H9 (cell line): Measurements from ENCODE around the gene ADAM19. TPM values are rescaled to one million over a fixed set of nuclear protein-coding genes. Genes with fewer than 3 reads are reported as not detected.

Experiments used
- DNase-seq: peaks from one replicate; pipeline ENCODE4 v3.0.0-alpha.2; 2017
- H2AFZ ChIP-seq: one replicate; pipeline ENCODE4 v1.6.1; 2013; ENCODE audit warnings: mild to moderate bottlenecking, low read length, control low read depth, moderate library complexity
- H2AK5ac ChIP-seq: 2 replicates; pipeline ENCODE4 v1.6.1; 2013; ENCODE audit warnings: low read length, control low read depth, mixed read lengths; ENCODE audit not compliant: insufficient read length
- H2BK120ac ChIP-seq: one replicate; pipeline ENCODE4 v1.6.1; 2013; ENCODE audit warnings: low read depth, mild to moderate bottlenecking, low read length, control low read depth, inconsistent platforms; ENCODE audit not compliant: poor library complexity, severe bottlenecking
- H2BK12ac ChIP-seq: 2 replicates; pipeline ENCODE4 v1.6.1; 2013; ENCODE audit warnings: low read length, control low read depth, mixed read lengths, low read depth; ENCODE audit not compliant: insufficient read length
- H2BK15ac ChIP-seq: 2 replicates; pipeline ENCODE4 v1.6.1; 2013; ENCODE audit warnings: low read depth, low read length, control low read depth
- H2BK20ac ChIP-seq: one replicate; pipeline ENCODE4 v1.6.1; 2013; ENCODE audit warnings: low read depth, mild to moderate bottlenecking, low read length, control low read depth, inconsistent platforms; ENCODE audit not compliant: poor library complexity, severe bottlenecking
- H2BK5ac ChIP-seq: 2 replicates; pipeline ENCODE4 v1.6.1; 2013; ENCODE audit warnings: low read length, control low read depth, mixed read lengths; ENCODE audit not compliant: insufficient read length
- H3K14ac ChIP-seq: 2 replicates; pipeline ENCODE4 v1.6.1; 2013; ENCODE audit warnings: low read length, control low read depth; ENCODE audit not compliant: insufficient read depth
- H3K18ac ChIP-seq: 2 replicates; pipeline ENCODE4 v1.6.1; 2013; ENCODE audit warnings: low read depth, mild to moderate bottlenecking, mixed read lengths, low read length, control low read depth; ENCODE audit not compliant: insufficient read length
- H3K23ac ChIP-seq: 2 replicates; pipeline ENCODE4 v1.6.1; 2013; ENCODE audit warnings: low read length, control low read depth, mixed read lengths, low read depth; ENCODE audit not compliant: insufficient read length
- H3K23me2 ChIP-seq: 2 replicates; pipeline ENCODE4 v1.6.1; 2013; ENCODE audit warnings: low read depth, mild to moderate bottlenecking, mixed read lengths, low read length, control low read depth; ENCODE audit not compliant: insufficient read length, poor library complexity, severe bottlenecking
- H3K27ac ChIP-seq: 2 replicates; pipeline ENCODE4 v1.5.1; 2013; ENCODE audit warnings: low read length, control low read depth, mixed read lengths, low read depth; ENCODE audit not compliant: insufficient read length
- H3K27me3 ChIP-seq: 2 replicates; pipeline ENCODE4 v1.6.1; 2013; ENCODE audit warnings: low read length, control low read depth, inconsistent platforms; ENCODE audit not compliant: insufficient read depth
- H3K4ac ChIP-seq: 2 replicates; pipeline ENCODE4 v1.6.1; 2013; ENCODE audit warnings: low read depth, mild to moderate bottlenecking, control low read depth, inconsistent platforms, low read length, moderate library complexity
- H3K4me1 ChIP-seq: 2 replicates; pipeline ENCODE4 v1.6.1; 2013; ENCODE audit warnings: low read length, control low read depth, inconsistent platforms; ENCODE audit not compliant: insufficient read depth
- H3K4me2 ChIP-seq: 2 replicates; pipeline ENCODE4 v1.6.1; 2013; ENCODE audit warnings: low read length, control low read depth, mixed read lengths; ENCODE audit not compliant: insufficient read length, insufficient read depth
- H3K56ac ChIP-seq: 2 replicates; pipeline ENCODE4 v1.6.1; 2013; ENCODE audit warnings: low read depth, mild to moderate bottlenecking, mixed read lengths, low read length, control low read depth; ENCODE audit not compliant: insufficient read length
- H3K79me1 ChIP-seq: 2 replicates; pipeline ENCODE4 v1.6.1; 2013; ENCODE audit warnings: low read depth, mild to moderate bottlenecking, moderate library complexity, low read length, control low read depth, inconsistent platforms; ENCODE audit not compliant: insufficient read depth, poor library complexity, severe bottlenecking
- H3K79me2 ChIP-seq: 2 replicates; pipeline ENCODE4 v1.6.1; 2013; ENCODE audit warnings: low read length, control low read depth, inconsistent platforms; ENCODE audit not compliant: insufficient read depth
- H3K9ac ChIP-seq: 2 replicates; pipeline ENCODE4 v1.6.1; 2013; ENCODE audit warnings: low read length, control low read depth, mixed read lengths; ENCODE audit not compliant: insufficient read length; ENCODE audit errors: extremely low read depth
- H3K9me3 ChIP-seq: one replicate; pipeline ENCODE4 v1.6.1; 2013; ENCODE audit warnings: low read depth, low read length, inconsistent platforms; ENCODE audit not compliant: control insufficient read depth
- H3T11ph ChIP-seq: one replicate; pipeline ENCODE4 v1.6.1; 2013; ENCODE audit warnings: mild to moderate bottlenecking, low read length, control low read depth, inconsistent platforms
- H4K20me1 ChIP-seq: one replicate; pipeline ENCODE4 v1.6.1; 2013; ENCODE audit not compliant: control insufficient read depth, insufficient read length, insufficient read depth
- H4K5ac ChIP-seq: 2 replicates; pipeline ENCODE4 v1.6.1; 2013; ENCODE audit warnings: low read depth, mild to moderate bottlenecking, mixed read lengths, low read length, control low read depth; ENCODE audit not compliant: insufficient read length
- H4K8ac ChIP-seq: replicated peaks from 2 replicates; pipeline ENCODE4 v1.6.1; 2013; ENCODE audit warnings: low read length, control low read depth, mixed read lengths, low read depth; ENCODE audit not compliant: insufficient read length
- H4K91ac ChIP-seq: 2 replicates; pipeline ENCODE4 v1.6.1; 2013; ENCODE audit warnings: low read depth, mild to moderate bottlenecking, moderate library complexity, mixed read lengths, low read length, control low read depth; ENCODE audit not compliant: insufficient read length
- H3K27ac Mint-ChIP-seq, 3 experiments: 2 replicates in 2 of 3; 3 replicates in 1 of 3; pipeline ENCODE4 v1.8.0; 2020 to 2021; ENCODE audit warnings: mixed read lengths in 3 of 3, mild to moderate bottlenecking in 1 of 3, moderate library complexity in 1 of 3
- H3K27me3 Mint-ChIP-seq: 2 replicates; pipeline ENCODE4 v1.8.0; 2021; ENCODE audit warnings: low read depth, mild to moderate bottlenecking, moderate library complexity, mixed read lengths
- H3K36me3 Mint-ChIP-seq, 3 experiments: 2 replicates in 2 of 3; 3 replicates in 1 of 3; pipeline ENCODE4 v1.8.0; 2020 to 2021; ENCODE audit warnings: low read depth in 3 of 3, mixed read lengths in 3 of 3; ENCODE audit not compliant: insufficient read depth in 1 of 3
- H3K4me1 Mint-ChIP-seq, 2 experiments: 2 replicates each; pipeline ENCODE4 v1.8.0; 2020; ENCODE audit warnings: mixed read lengths in 2 of 2
- H3K4me3 Mint-ChIP-seq, 2 experiments: 2 replicates in 1 of 2; 3 replicates in 1 of 2; pipeline ENCODE4 v1.8.0; 2020 to 2021; ENCODE audit warnings: mild to moderate bottlenecking in 2 of 2, mixed read lengths in 2 of 2, moderate library complexity in 1 of 2
- H3K9me3 Mint-ChIP-seq, 2 experiments: 2 replicates in 1 of 2; 3 replicates in 1 of 2; pipeline ENCODE4 v1.8.0; 2020; ENCODE audit warnings: mild to moderate bottlenecking in 2 of 2, mixed read lengths in 2 of 2, moderate library complexity in 1 of 2
- CTCF ChIP-seq: fragments of 200-600 bp; sonication (generic); conservative IDR thresholded peaks from 3 replicates; pipeline ENCODE4 v1.8.0; 2021; ENCODE audit warnings: antibody characterized with exemption, mild to moderate bottlenecking
- WGBS: extraction: QIAGEN DNeasy Blood & Tissue Kit; methylation state at CpG from one replicate; pipeline ENCODE4 v1.1.7; 2013; ENCODE audit warnings: missing lambda C conversion rate, low lambda C conversion rate, mixed read lengths; ENCODE audit not compliant: insufficient read length; ENCODE audit errors: extremely low coverage; 5-methylcytosine and 5-hydroxymethylcytosine counted together
- total RNA-seq: library from RNA; stranded (reverse); gene quantifications from 2 replicates; pipeline ENCODE4 v1.2.1, GENCODE V29; 2021

ADAM19 gene
- total RNA-seq, 1 experiment from 2014 or later: 9.9 TPM

- Histone ChIP-seq H2BK120ac (no peak overlapping the region), H3K14ac (no peak overlapping the region), H4K91ac (no peak overlapping the region), H4K20me1 (no peaks in the 10 kb centered on the region), H3K9me3 (no peaks in the 10 kb centered on the region), H3K4ac (no peak overlapping the region), H3K27ac (no peak overlapping the region), H4K5ac (no peak overlapping the region), H3K18ac (no peak overlapping the region), H3K4me1 (no peaks in the 10 kb centered on the region; the same call in 1 of the 2 replicates), H2AK5ac (no peak overlapping the region), H3K56ac (no peak overlapping the region), H2BK15ac (no peak overlapping the region), H2BK5ac (no peak overlapping the region), H2BK20ac (no peak overlapping the region), H3T11ph (no peak overlapping the region), H2AFZ (no peak overlapping the region), H3K79me1 (no peaks in the 10 kb centered on the region), H4K8ac (no peak overlapping the region), H3K4me2 (no peak overlapping the region), H3K27me3 (no peaks in the 10 kb centered on the region; the same call in 1 of the 2 replicates), H3K9ac (no peak overlapping the region), H3K23me2 (peaks cover 3% of the 10 kb centered on the region), H3K79me2 (no peaks in the 10 kb centered on the region), H3K23ac (no peak overlapping the region), H2BK12ac (no peak overlapping the region)
- no peak for TF ChIP-seq CTCF
- Mint-ChIP-seq H3K36me3 (peaks cover 8 to 14% (median 13%) of the 10 kb centered on the region in 3 experiments; a peak in 4 of 7 replicates), H3K4me1 (peaks cover 23 to 24% of the 10 kb centered on the region in 2 experiments), H3K27ac (peak overlapping the region in 2 of 3 experiments; percentile 2 to 11; a peak in 2 of 7 replicates), H3K9me3 (no peaks in the 10 kb centered on the region; a peak in 1 of 5 replicates), H3K27me3 (peaks cover 20% of the 10 kb centered on the region), H3K4me3 (peak overlapping the region in 1 of 2 experiments; percentile 31; a peak in 1 of 5 replicates)
- no peak for DNase-seq
- WGBS: no CpG with 5 or more reads among the region's 6 CpGs
Observed at GRCh38 chr5:157571357-157571827, 4.2 kb downstream of the ADAM19 start.
